K562 (cell line): ENCODE measurements around the gene MAPK13. TPM values are rescaled to one million over a fixed set of nuclear protein-coding genes. Genes with fewer than 3 reads are reported as not detected.
A peak's percentile ranks its signal among the peaks of the same experiment; 100 is the strongest.

Experiments used
- ATAC-seq: fragments of 200-7000 bp; cut with Tn5 transposase; 3 replicates; pipeline ENCODE4 v1.9.1; 2020; ENCODE audit warnings: moderate library complexity
- BruUV-seq: library from RNA; stranded (reverse); fragments of 400-500 nt; replicated peaks from 2 replicates; lab custom pipeline; 2021; lab: Mats Ljungman, UMichigan
- CTCF ChIA-PET: fragments of 300-600 bp; formaldehyde crosslinking; extraction: SDS; loops from one replicate; lab custom pipeline; 2021; ENCODE audit warnings: low intra/inter-chr PET ratio; lab: Yijun Ruan, JAX
- POLR2A ChIA-PET: fragments of 300-600, 350-650 bp; sonication (Branson Sonifier 250); formaldehyde crosslinking; extraction: SDS; loops from one replicate; lab custom pipeline; 2021; ENCODE audit warnings: antibody characterized with exemption, inconsistent platforms; lab: Yijun Ruan, JAX
- DNase-seq, 4 experiments: peaks; one replicate each; pipeline versions ENCODE4 v3.0.0 to v3.0.0-alpha.2; 2011 to 2018; ENCODE audit warnings: low spot score in 3 of 4, mixed read lengths in 3 of 4; ENCODE audit errors: extremely low read depth in 1 of 4
- FAIRE-seq: peaks from 2 replicates; lab custom pipeline; 2011; peaks lifted over from hg19 to GRCh38; lab: Jason Lieb, UNC
- H2AFZ ChIP-seq: 2 replicates; pipeline ENCODE4 v1.6.0; 2011; ENCODE audit warnings: low read depth, low read length, control low read depth, inconsistent platforms
- H3K27ac ChIP-seq: fragments of 200-600 bp; 3 replicates; pipeline ENCODE4 v1.8.0; 2011; ENCODE audit warnings: low read depth, mild to moderate bottlenecking, control low read depth, inconsistent platforms, low read length, moderate library complexity, mixed read lengths; ENCODE audit errors: extremely low read depth
- H3K27me3 ChIP-seq, 2 experiments: fragments of 300-600 bp in 1 of 2; 2 replicates in 1 of 2; 3 replicates in 1 of 2; pipeline versions ENCODE4 v1.6.0 to v1.8.0; 2011; ENCODE audit warnings: inconsistent platforms in 2 of 2, low read length in 2 of 2, mild to moderate bottlenecking in 1 of 2, mixed read lengths in 1 of 2, moderate library complexity in 1 of 2; ENCODE audit not compliant: control insufficient read depth in 2 of 2, insufficient read depth in 2 of 2
- H3K36me3 ChIP-seq: fragments of 300-600 bp; 3 replicates; pipeline ENCODE4 v1.8.0; 2011; ENCODE audit warnings: mild to moderate bottlenecking, low read length, inconsistent platforms; ENCODE audit not compliant: control insufficient read depth, insufficient read depth
- H3K4me1 ChIP-seq, 2 experiments: fragments of 200-600 bp in 1 of 2; replicated peaks in 1 of 2; 2 replicates in 1 of 2; 3 replicates in 1 of 2; pipeline versions ENCODE4 v1.5.1 to v1.8.0; 2011; ENCODE audit warnings: inconsistent platforms in 2 of 2, low read length in 2 of 2, mild to moderate bottlenecking in 1 of 2, mixed read lengths in 1 of 2, moderate library complexity in 1 of 2; ENCODE audit not compliant: control insufficient read depth in 2 of 2, insufficient read depth in 2 of 2
- H3K4me2 ChIP-seq: 2 replicates; pipeline ENCODE4 v1.6.1; 2011; ENCODE audit warnings: low read length, control low read depth, inconsistent platforms, mixed read lengths; ENCODE audit not compliant: insufficient read depth
- H3K4me3 ChIP-seq: fragments of 200-600 bp; sonication (generic), shearing (Covaris generic); 2 replicates; pipeline ENCODE4 v1.5.1; 2016; ENCODE audit warnings: control low read depth, inconsistent platforms
- H3K79me2 ChIP-seq: fragments of 200-600 bp; 3 replicates; pipeline ENCODE4 v1.8.0; 2011; ENCODE audit warnings: low read length, inconsistent platforms; ENCODE audit not compliant: control insufficient read depth, insufficient read depth
- H3K9ac ChIP-seq, 2 experiments: 2 replicates each; pipeline versions ENCODE4 v1.6.0 to v1.6.1; 2011; ENCODE audit warnings: low read depth in 2 of 2, low read length in 2 of 2, control low read depth in 1 of 2, inconsistent platforms in 1 of 2, mild to moderate bottlenecking in 1 of 2, mixed read lengths in 1 of 2; ENCODE audit not compliant: insufficient read depth in 1 of 2
- H3K9me1 ChIP-seq: one replicate; pipeline ENCODE4 v1.6.0; 2011; ENCODE audit warnings: inconsistent platforms, mild to moderate bottlenecking, low read length, moderate library complexity; ENCODE audit not compliant: control insufficient read depth, insufficient read depth
- H3K9me3 ChIP-seq: replicated peaks from 2 replicates; pipeline ENCODE4 v1.5.1; 2011; ENCODE audit warnings: low read depth, low read length, inconsistent platforms; ENCODE audit not compliant: control insufficient read depth, insufficient read depth
- H4K20me1 ChIP-seq: replicated peaks from 2 replicates; pipeline ENCODE4 v1.6.1; 2011; ENCODE audit warnings: low read length, inconsistent platforms, mixed read lengths; ENCODE audit not compliant: control insufficient read depth, insufficient read depth
- ATF1 ChIP-seq, 2 experiments: fragments of 450-650 bp in 1 of 2; IDR thresholded peaks; 2 replicates each; pipeline ENCODE4 v1.6.1; 2016; ENCODE audit warnings: missing compliant biosample characterization in 1 of 2, missing genetic modification characterization in 1 of 2
- CBFA2T2 ChIP-seq: fragments of 450-650 bp; conservative IDR thresholded peaks from 2 replicates; pipeline ENCODE4 v1.6.1; 2017; ENCODE audit warnings: mild to moderate bottlenecking
- CBFA2T3 ChIP-seq: fragments of 450-650 bp; IDR thresholded peaks from 2 replicates; pipeline ENCODE4 v1.6.1; 2017
- DPF2 ChIP-seq: fragments of 450-650 bp; IDR thresholded peaks from 2 replicates; pipeline ENCODE4 v1.6.1; 2016
- EHMT2 ChIP-seq: fragments of 450-650 bp; IDR thresholded peaks from 2 replicates; pipeline ENCODE4 v1.6.1; 2018; ENCODE audit warnings: antibody characterized with exemption
- MYC ChIP-seq, 2 experiments: fragments of 250-450 bp in 1 of 2; sonication (Bioruptor Pico) in 1 of 2; IDR thresholded peaks; 2 replicates each; pipeline versions ENCODE4 v1.5.1 to v1.6.1; 2012 to 2021; ENCODE audit warnings: low read depth in 2 of 2, borderline replicate concordance in 1 of 2, improper control_type of control experiment in 1 of 2, low read length in 1 of 2, mild to moderate bottlenecking in 1 of 2, moderate library complexity in 1 of 2
- NFYB ChIP-seq: IDR thresholded peaks from 2 replicates; pipeline ENCODE4 v1.6.1; 2011; ENCODE audit warnings: mild to moderate bottlenecking, moderate library complexity; ENCODE audit not compliant: insufficient read length; ENCODE audit errors: extremely low read depth
- PHB2 ChIP-seq: fragments of 450-650 bp; IDR thresholded peaks from 2 replicates; pipeline ENCODE4 v1.6.1; 2017; ENCODE audit warnings: low read depth
- POLR2B ChIP-seq: fragments of 450-650 bp; IDR thresholded peaks from 2 replicates; pipeline ENCODE4 v1.6.1; 2018; ENCODE audit warnings: low read depth; ENCODE audit not compliant: partially characterized antibody
- SMARCA4 ChIP-seq: fragments of 450-650 bp; IDR thresholded peaks from 2 replicates; pipeline ENCODE4 v1.6.1; 2016
- SOX6 ChIP-seq: fragments of 450-650 bp; IDR thresholded peaks from 2 replicates; pipeline ENCODE4 v1.6.1; 2014; ENCODE audit warnings: mild to moderate bottlenecking
- TAL1 ChIP-seq: fragments of 450-650 bp; IDR thresholded peaks from 2 replicates; pipeline ENCODE4 v1.6.1; 2016; ENCODE audit warnings: mild to moderate bottlenecking
- TCF3 ChIP-seq: sonication (generic); formaldehyde crosslinking; IDR thresholded peaks from 2 replicates; pipeline ENCODE4 v1.4.0; 2020; ENCODE audit warnings: mild to moderate bottlenecking, missing genetic modification reagents
- XRCC3 ChIP-seq: fragments of 450-650 bp; IDR thresholded peaks from 2 replicates; pipeline ENCODE4 v1.6.1; 2017; ENCODE audit warnings: mild to moderate bottlenecking, moderate library complexity
- ZFP36 ChIP-seq: fragments of 150-350 bp; IDR thresholded peaks from 2 replicates; pipeline ENCODE4 v1.6.1; 2018; ENCODE audit warnings: low read length, low read depth; ENCODE audit not compliant: partially characterized antibody
- ZNF263 ChIP-seq: sonication (generic); formaldehyde crosslinking; IDR thresholded peaks from 2 replicates; pipeline ENCODE4 v1.8.0; 2022; ENCODE audit warnings: mild to moderate bottlenecking, missing genetic modification reagents, borderline replicate concordance
- WGBS: fragments of 100-300 bp; shearing (Covaris generic); methylation state at CpG from one replicate; pipeline ENCODE4 v1.1.6; 2016; ENCODE audit warnings: low coverage, mixed read lengths; ENCODE audit not compliant: insufficient coverage; ENCODE audit errors: missing lambda C conversion rate; 5-methylcytosine and 5-hydroxymethylcytosine counted together
- in situ Hi-C: fragments of 300-500 bp; cut with MboI; formaldehyde crosslinking; loops from 4 replicates; pipeline ENCODE4 v1.15.0; 2018; ENCODE audit warnings: inconsistent platforms, mixed read lengths
- intact Hi-C: fragments of 100-400 bp; cut with micrococcal nuclease; formaldehyde crosslinking; loops from 2 replicates; pipeline ENCODE4 v1.14.2; 2022
- polyA plus RNA-seq, 8 experiments: library from polyadenylated mRNA; depleted of rRNA in 4 of 8; stranded (reverse) in 5 of 8; unstranded in 3 of 8; fragments of >200 nt; fragmentation: Nextera tagmentation in 2 of 8; fragmentation: Illumina TruSeq in 1 of 8; extraction: Ambion mirVana in 2 of 8; extraction: Trizol in 1 of 8; gene quantifications; 2 replicates each; pipeline versions ENCODE4 v1.2.1 to v1.2.3, GENCODE V29; 2011 to 2014; ENCODE audit warnings: inconsistent platforms in 1 of 8, missing spikeins in 1 of 8
- total RNA-seq, 7 experiments: library from RNA; depleted of rRNA in 6 of 7; stranded (reverse); fragments of >200 nt in 6 of 7; fragmentation: Illumina TruSeq in 2 of 7; extraction: Trizol in 2 of 7; gene quantifications; 2 replicates each; pipeline versions ENCODE4 v1.2.1 to v1.2.3, GENCODE V29; 2011 to 2021; ENCODE audit warnings: low replicate concordance in 1 of 7
- TF ChIP-seq, protein P1 (sequence below): fragments of 450-650 bp; IDR thresholded peaks from 2 replicates; pipeline ENCODE4 v1.6.1; 2016; ENCODE audit warnings: antibody characterized with exemption
- TF ChIP-seq, protein P2 (sequence below): sonication (generic); formaldehyde crosslinking; IDR thresholded peaks from 2 replicates; pipeline ENCODE4 v1.8.0; 2022; ENCODE audit warnings: missing genetic modification reagents, mild to moderate bottlenecking, moderate library complexity, borderline replicate concordance
- TF ChIP-seq, protein P3 (sequence below): fragments of 200-800 bp; sonication (Bioruptor generic); IDR thresholded peaks from 2 replicates; pipeline ENCODE4 v1.6.1; 2017; ENCODE audit warnings: missing genetic modification characterization, missing compliant biosample characterization

The MAPK13 gene
- total and polyA plus RNA-seq, 9 of the 15 experiments (the other 6 are each of a cell fraction or from before 2014, with no cell fraction given), result 0.03 to 2.3 (median 0.48) TPM; not detected in 1

DNA sequence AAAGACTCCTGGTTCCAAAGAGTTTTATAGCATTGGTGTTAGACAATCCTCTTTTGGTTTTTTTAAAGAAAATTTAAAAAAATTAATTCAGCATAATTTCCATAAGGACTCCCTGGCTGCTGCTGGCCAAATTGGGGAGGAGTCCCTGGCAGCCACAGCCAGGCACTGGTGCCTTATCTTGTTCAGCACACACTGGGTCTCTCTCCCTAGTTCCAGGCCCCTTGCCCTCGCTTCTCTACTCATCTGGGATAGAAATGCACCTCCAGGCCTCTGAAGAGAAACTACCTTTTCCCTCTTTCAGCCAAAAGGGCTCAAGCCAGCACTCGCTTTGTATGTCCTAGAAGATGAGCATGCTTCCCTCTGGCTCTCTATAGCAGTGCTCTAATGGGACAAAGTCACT lies 13.4 kb upstream of the MAPK13 start:
- Histone ChIP-seq H3K9me3 (no peaks in the 10 kb centered on the region), H3K27me3 (no peaks in the 10 kb centered on the region), H3K9ac (peak overlapping the region; percentile 40 to 47; a peak in 3 of 4 replicates), H3K9me1 (peaks cover 3% of the 10 kb centered on the region), H3K79me2 (no peaks in the 10 kb centered on the region), H2AFZ (peak overlapping the region; percentile 28; the same call in 1 of the 2 replicates), H3K36me3 (0 out of 3 replicates have a peak, but pooled peaks cover 3% of the 10 kb centered on the region), H4K20me1 (no peaks in the 10 kb centered on the region), H3K4me3 (no peak overlapping the region), H3K27ac (peak overlapping the region; percentile 80), H3K4me2 (peak overlapping the region; percentile 63), H3K4me1 (peaks cover 44 to 64% of the 10 kb centered on the region in 2 experiments)
- ChIA-PET POLR2A (no interaction called here), CTCF (no interaction called here)
- in situ Hi-C loops, result no loop called here
- BruUV-seq, result no TSS peak
- FAIRE-seq (peak; percentile 77), ATAC-seq (peak; percentile 49), DNase-seq (peak in 3 of 4 experiments; percentile 49 to 75 (median 59))
- WGBS, result 37% methylated on average over 2 of the region's 2 CpGs
- intact Hi-C loops, result no loop called here
- TF ChIP-seq SOX6 (peak; percentile 6; the same call in 1 of the 2 replicates), SMARCA4 (0 out of 2 replicates have a peak, but pooled peaks have one; percentile 36), ATF1 (CRISPR knock-in tag; IDR thresholded peaks at IDR 0.05) (no peak), ATF1 (tag; IDR thresholded peaks at IDR 0.05) (no peak), ZFP36 (peak; percentile 30), TCF3 (CRISPR knock-in tag) (peak; percentile 50), CBFA2T2 (peak; percentile 43; the same call in 1 of the 2 replicates), MYC (IDR thresholded peaks at IDR 0.05; ENCODE audit: low read depth, low read length) (0 out of 2 replicates have a peak, but pooled peaks have one; percentile 32), MYC (CRISPR knock-in tag; IDR thresholded peaks at IDR 0.05; ENCODE audit: borderline replicate concordance, low read depth) (no peak), EHMT2 (peak; percentile 60; the same call in 1 of the 2 replicates), DPF2 (peak; percentile 37; the same call in 1 of the 2 replicates), XRCC3 (no peak), TAL1 (peak; percentile 37), ZNF263 (CRISPR knock-in tag) (peak; percentile 78; the same call in 1 of the 2 replicates), PHB2 (0 out of 2 replicates have a peak, but pooled peaks have one; percentile 27), CBFA2T3 (peak; percentile 66), POLR2B (peak; percentile 15), NFYB (no peak)
- TF ChIP-seq, protein P1, sequence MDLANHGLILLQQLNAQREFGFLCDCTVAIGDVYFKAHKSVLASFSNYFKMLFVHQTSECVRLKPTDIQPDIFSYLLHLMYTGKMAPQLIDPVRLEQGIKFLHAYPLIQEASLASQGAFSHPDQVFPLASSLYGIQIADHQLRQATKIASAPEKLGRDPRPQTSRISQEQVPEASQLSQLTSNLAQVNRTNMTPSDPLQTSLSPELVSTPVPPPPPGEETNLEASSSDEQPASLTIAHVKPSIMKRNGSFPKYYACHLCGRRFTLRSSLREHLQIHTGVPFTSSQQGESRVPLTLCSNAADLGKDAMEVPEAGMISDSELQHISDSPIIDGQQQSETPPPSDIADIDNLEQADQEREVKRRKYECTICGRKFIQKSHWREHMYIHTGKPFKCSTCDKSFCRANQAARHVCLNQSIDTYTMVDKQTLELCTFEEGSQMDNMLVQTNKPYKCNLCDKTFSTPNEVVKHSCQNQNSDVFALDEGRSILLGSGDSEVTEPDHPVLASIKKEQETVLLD, result peak; percentile 23; the same call in 1 of the 2 replicates
- TF ChIP-seq, protein P2, sequence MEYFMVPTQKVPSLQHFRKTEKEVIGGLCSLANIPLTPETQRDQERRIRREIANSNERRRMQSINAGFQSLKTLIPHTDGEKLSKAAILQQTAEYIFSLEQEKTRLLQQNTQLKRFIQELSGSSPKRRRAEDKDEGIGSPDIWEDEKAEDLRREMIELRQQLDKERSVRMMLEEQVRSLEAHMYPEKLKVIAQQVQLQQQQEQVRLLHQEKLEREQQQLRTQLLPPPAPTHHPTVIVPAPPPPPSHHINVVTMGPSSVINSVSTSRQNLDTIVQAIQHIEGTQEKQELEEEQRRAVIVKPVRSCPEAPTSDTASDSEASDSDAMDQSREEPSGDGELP, result peak; percentile 13; the same call in 1 of the 2 replicates
- TF ChIP-seq, protein P3, sequence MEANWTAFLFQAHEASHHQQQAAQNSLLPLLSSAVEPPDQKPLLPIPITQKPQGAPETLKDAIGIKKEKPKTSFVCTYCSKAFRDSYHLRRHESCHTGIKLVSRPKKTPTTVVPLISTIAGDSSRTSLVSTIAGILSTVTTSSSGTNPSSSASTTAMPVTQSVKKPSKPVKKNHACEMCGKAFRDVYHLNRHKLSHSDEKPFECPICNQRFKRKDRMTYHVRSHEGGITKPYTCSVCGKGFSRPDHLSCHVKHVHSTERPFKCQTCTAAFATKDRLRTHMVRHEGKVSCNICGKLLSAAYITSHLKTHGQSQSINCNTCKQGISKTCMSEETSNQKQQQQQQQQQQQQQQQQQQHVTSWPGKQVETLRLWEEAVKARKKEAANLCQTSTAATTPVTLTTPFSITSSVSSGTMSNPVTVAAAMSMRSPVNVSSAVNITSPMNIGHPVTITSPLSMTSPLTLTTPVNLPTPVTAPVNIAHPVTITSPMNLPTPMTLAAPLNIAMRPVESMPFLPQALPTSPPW (CRISPR knock-in tag), result peak; percentile 25; the same call in 1 of the 2 replicates
